Measurements from ENCODE around the gene DEDD.

Gene DEDD

DNA sequence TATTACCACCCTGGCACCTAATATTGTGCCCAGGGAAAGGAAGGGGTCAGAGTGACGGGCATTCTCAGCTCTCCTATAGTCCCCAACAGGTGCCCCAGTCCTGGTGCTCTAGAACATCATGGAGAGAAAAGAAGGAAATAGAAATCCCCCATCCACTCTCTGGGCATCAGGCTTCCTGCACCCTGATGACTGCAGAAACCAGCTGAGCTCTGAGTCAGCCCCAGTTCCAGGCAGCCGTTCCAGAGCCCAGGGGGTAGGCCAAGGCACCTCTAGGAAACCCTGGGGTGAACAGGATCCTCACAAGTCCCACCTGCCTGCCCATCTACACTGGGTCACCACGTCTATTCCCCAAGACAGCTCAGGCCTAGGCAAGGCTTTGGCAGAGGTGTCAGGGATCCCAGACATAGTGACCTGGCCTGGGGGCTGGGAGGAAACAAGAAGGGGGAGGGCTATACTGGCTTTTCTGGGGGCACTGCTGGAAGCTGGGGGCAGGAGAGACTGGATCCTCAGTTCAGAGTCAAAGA lies 43.8 kb downstream of the DEDD start:
- Histone ChIP-seq H3K4me1 (ENCODE audit: control insufficient read depth in 2 of 2, insufficient read depth in 2 of 2, low read length in 2 of 2) (peaks cover 11 to 41% of the 10 kb centered on the region in 2 donors), H3K4me3 (ENCODE audit: low read length in 2 of 2) (peak overlapping the region; percentile 54 to 57), H3K9me3 (ENCODE audit: control insufficient read depth in 2 of 2, low read length in 2 of 2) (no peaks in the 10 kb centered on the region), H3K9ac (ENCODE audit: low read depth in 1 of 2, low read length in 2 of 2) (peak overlapping the region; percentile 61 to 65), H3K27me3 (ENCODE audit: control insufficient read depth in 2 of 2, insufficient read depth in 2 of 2, low read length in 2 of 2) (no peaks in the 10 kb centered on the region), H3K27ac (ENCODE audit: low read depth in 2 of 2, low read length in 2 of 2) (peak overlapping the region in 1 of 2 donors; percentile 38), H3K36me3 (ENCODE audit: control insufficient read depth in 2 of 2, insufficient read depth in 2 of 2, low read length in 2 of 2) (no peaks in the 10 kb centered on the region)

DNA sequence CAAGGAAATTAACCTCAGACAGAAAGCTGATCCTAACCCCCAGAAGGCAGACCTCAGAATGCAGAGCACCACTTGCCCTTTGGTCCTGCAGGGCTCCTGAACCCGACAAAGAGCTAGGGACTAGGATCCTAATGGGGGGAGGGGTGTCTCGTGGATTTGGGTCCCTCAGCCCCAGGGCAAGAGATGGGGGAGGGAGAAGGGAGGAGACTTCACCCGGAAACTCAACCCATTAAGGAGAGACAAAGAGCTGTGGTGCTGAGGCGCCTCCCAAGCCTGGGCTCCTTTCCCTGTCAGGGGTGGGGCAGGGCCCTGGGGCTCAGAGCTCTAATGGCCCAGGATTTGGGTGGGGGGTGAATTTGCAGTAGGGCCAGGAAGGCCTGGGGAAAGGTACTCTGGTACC lies 46.0 kb downstream of the DEDD start:
- Histone ChIP-seq H3K36me3 (ENCODE audit: control insufficient read depth in 2 of 2, insufficient read depth in 2 of 2, low read length in 2 of 2) (no peaks in the 10 kb centered on the region), H3K4me3 (ENCODE audit: low read length in 2 of 2) (no peak overlapping the region), H3K9me3 (ENCODE audit: control insufficient read depth in 2 of 2, low read length in 2 of 2) (no peaks in the 10 kb centered on the region), H3K27me3 (ENCODE audit: control insufficient read depth in 2 of 2, insufficient read depth in 2 of 2, low read length in 2 of 2) (no peaks in the 10 kb centered on the region), H3K9ac (ENCODE audit: low read depth in 1 of 2, low read length in 2 of 2) (peak overlapping the region in 1 of 2 donors; percentile 22), H3K4me1 (ENCODE audit: control insufficient read depth in 2 of 2, insufficient read depth in 2 of 2, low read length in 2 of 2) (peaks cover 12 to 53% of the 10 kb centered on the region in 2 donors), H3K27ac (ENCODE audit: low read depth in 2 of 2, low read length in 2 of 2) (peak overlapping the region; percentile 38 to 53)

DNA sequence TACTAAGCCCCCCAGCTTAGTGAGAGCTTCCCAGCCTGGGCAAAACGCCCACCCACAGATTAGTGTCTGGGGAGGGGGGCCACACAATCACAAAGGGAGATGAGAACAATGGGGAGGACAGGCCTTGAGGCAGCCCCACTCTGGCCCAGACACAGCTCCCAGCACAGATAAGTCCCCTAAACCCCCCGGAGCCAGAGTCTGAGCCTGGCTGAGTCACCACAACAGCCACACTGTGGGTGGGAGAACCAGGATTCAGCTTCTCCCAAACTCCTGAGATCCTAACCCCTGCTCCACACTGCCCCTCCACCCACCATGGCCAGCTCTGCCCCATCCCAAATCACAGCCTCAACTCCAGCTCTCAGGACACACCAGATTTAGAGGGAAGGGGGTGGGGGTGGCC lies 47.3 kb downstream of the DEDD start:
- Histone ChIP-seq H3K27ac (ENCODE audit: low read depth in 2 of 2, low read length in 2 of 2) (no peak overlapping the region), H3K9me3 (ENCODE audit: control insufficient read depth in 2 of 2, low read length in 2 of 2) (no peaks in the 10 kb centered on the region), H3K4me1 (ENCODE audit: control insufficient read depth in 2 of 2, insufficient read depth in 2 of 2, low read length in 2 of 2) (peaks cover 12 to 55% of the 10 kb centered on the region in 2 donors), H3K27me3 (ENCODE audit: control insufficient read depth in 2 of 2, insufficient read depth in 2 of 2, low read length in 2 of 2) (no peaks in the 10 kb centered on the region), H3K4me3 (ENCODE audit: low read length in 2 of 2) (no peak overlapping the region), H3K36me3 (ENCODE audit: control insufficient read depth in 2 of 2, insufficient read depth in 2 of 2, low read length in 2 of 2) (no peaks in the 10 kb centered on the region), H3K9ac (ENCODE audit: low read depth in 1 of 2, low read length in 2 of 2) (no peak overlapping the region)

DNA sequence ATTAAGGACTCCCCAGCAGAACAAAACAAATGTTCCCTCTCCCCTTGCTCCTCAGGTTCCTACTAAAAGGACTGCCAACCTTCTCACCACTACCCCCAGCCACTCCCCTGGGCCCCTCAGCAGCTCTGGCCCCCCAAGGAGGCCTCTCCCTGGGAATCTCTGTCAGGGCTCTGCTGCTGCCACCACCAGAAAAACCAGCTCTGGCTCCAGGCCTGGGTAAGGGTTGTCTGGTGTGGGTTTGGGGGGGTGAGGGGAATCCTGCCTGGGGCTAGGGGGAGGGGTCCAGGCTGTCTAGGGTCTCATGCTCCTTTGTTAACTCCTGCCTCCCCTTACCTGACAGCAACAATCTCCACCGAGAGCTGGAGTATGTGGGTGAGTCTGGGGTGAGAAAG lies 47.9 kb downstream of the DEDD start:
- Histone ChIP-seq H3K9ac (ENCODE audit: low read depth in 1 of 2, low read length in 2 of 2) (peak overlapping the region in 1 of 2 donors; percentile 38), H3K27me3 (ENCODE audit: control insufficient read depth in 2 of 2, insufficient read depth in 2 of 2, low read length in 2 of 2) (no peaks in the 10 kb centered on the region), H3K4me3 (ENCODE audit: low read length in 2 of 2) (no peak overlapping the region), H3K4me1 (ENCODE audit: control insufficient read depth in 2 of 2, insufficient read depth in 2 of 2, low read length in 2 of 2) (peaks cover 12 to 54% of the 10 kb centered on the region in 2 donors), H3K36me3 (ENCODE audit: control insufficient read depth in 2 of 2, insufficient read depth in 2 of 2, low read length in 2 of 2) (no peaks in the 10 kb centered on the region), H3K27ac (ENCODE audit: low read depth in 2 of 2, low read length in 2 of 2) (peak overlapping the region; percentile 11 to 18), H3K9me3 (ENCODE audit: control insufficient read depth in 2 of 2, low read length in 2 of 2) (no peaks in the 10 kb centered on the region)

DNA sequence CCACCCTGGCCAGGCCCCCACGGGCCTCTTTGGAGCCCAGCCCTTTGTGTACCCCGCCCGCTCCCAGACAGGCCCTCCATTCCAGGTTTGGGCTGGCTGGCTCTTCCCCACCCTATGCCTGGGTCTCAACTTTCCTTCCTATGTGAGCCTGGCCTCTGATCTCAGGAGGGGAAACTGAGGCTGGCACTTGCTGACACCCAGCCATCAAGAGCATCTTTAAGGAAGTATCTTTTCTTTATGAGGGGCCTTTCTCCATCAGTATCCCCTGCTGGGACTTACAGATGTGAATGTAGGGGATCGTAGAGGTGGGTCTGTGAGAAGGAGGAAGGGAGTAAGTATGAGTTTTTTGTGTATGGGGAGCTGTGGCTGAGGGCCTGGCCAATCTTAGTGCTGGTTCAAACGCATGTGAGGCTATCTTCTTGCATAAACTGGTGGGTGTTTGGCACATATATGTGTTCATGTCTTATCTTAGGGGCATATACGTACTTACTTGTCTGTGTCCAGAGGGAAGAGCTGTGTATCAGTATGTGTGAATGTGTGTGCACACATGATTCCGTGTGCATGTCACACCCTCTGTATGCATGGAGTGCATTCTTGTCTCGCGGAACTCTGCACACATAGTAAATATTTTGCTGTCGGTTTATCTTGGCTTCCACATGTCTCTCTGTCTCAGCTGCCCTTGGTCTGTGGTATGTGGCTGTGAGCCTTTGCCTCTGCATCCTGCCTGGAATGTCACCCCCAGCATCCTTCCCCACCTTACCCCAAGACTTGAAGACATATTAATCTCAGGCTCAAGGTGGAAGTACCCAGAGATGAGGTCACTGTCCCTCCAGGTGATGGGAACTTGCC lies 48.5 kb downstream of the DEDD start:
- peak overlapping the region in 1 of 2 donors; percentile 38 for H3K9ac ChIP-seq (ENCODE audit: low read depth in 1 of 2, low read length in 2 of 2)
- no peak overlapping the region for H3K4me3 ChIP-seq (ENCODE audit: low read length in 2 of 2)
- peaks cover 12 to 50% of the 10 kb centered on the region in 2 donors for H3K4me1 ChIP-seq (ENCODE audit: control insufficient read depth in 2 of 2, insufficient read depth in 2 of 2, low read length in 2 of 2)
- no peaks in the 10 kb centered on the region for H3K27me3 ChIP-seq (ENCODE audit: control insufficient read depth in 2 of 2, insufficient read depth in 2 of 2, low read length in 2 of 2)
- H3K36me3 ChIP-seq (ENCODE audit: control insufficient read depth in 2 of 2, insufficient read depth in 2 of 2, low read length in 2 of 2) = no peaks in the 10 kb centered on the region
- no peaks in the 10 kb centered on the region for H3K9me3 ChIP-seq (ENCODE audit: control insufficient read depth in 2 of 2, low read length in 2 of 2)
- peak overlapping the region; percentile 65 to 80 for H3K27ac ChIP-seq (ENCODE audit: low read depth in 2 of 2, low read length in 2 of 2)

DNA sequence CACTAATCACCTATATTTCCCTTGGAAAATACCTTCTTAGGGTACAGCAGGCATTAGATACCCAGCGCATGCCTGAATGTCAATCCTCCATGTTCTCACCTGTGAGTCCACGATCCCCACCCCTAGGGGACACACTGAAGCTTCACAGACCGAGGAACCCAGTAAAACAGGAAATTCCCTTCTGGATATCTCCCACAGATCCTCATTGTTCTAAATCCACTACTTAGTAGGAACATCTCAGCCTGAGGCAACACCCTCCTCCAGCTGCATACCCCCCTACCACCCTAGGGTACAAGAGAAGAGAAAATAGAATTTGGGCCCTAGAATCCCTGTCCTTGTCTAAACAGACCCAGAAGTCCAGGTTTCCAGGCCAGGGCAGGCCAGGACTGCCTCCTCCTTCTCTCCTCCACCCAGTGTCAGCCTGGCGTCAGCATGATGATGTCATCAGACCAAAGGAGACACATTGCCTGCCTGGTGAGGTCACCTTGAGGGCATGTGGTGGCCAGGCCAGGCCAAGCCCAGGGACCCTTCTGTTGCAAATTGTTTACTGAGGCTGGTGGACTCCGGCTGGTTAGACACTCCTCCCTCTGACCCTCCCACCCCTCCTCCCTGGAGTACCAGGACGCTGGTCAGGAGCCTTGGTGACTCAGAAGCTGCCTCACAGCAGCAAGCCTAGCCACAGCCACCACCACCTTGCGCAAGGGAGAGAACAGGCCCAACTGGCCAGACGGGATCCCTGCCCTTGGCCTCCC lies 49.3 kb downstream of the DEDD start:
- Histone ChIP-seq H3K27me3 (ENCODE audit: control insufficient read depth in 2 of 2, insufficient read depth in 2 of 2, low read length in 2 of 2) (no peaks in the 10 kb centered on the region), H3K27ac (ENCODE audit: low read depth in 2 of 2, low read length in 2 of 2) (peak overlapping the region; percentile 65 to 80), H3K4me1 (ENCODE audit: control insufficient read depth in 2 of 2, insufficient read depth in 2 of 2, low read length in 2 of 2) (peaks cover 12 to 43% of the 10 kb centered on the region in 2 donors), H3K9ac (ENCODE audit: low read depth in 1 of 2, low read length in 2 of 2) (peak overlapping the region; percentile 14 to 38), H3K36me3 (ENCODE audit: control insufficient read depth in 2 of 2, insufficient read depth in 2 of 2, low read length in 2 of 2) (no peaks in the 10 kb centered on the region), H3K4me3 (ENCODE audit: low read length in 2 of 2) (no peak overlapping the region), H3K9me3 (ENCODE audit: control insufficient read depth in 2 of 2, low read length in 2 of 2) (no peaks in the 10 kb centered on the region)

DNA sequence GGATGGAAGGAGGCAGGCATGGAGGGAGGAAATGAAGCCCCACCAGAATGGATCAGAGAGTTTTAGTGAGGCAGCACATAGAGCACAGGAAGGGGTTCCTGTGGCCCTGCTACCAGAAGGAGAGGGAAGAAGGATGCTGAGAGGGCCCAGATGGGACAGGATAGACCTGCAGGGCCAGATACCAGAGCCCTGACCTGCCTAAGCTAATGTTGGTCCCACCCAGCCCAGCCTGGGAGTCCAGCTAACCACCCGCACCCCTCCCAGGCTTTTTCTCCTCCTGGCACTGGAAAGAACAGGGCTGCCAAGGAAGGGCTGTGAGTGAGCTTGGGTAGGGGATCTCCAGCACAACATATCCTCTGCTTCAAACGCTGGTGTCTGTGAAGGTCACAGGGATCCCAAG lies 50.0 kb downstream of the DEDD start:
- no peaks in the 10 kb centered on the region for H3K27me3 ChIP-seq (ENCODE audit: control insufficient read depth in 2 of 2, insufficient read depth in 2 of 2, low read length in 2 of 2)
- H3K27ac ChIP-seq (ENCODE audit: low read depth in 2 of 2, low read length in 2 of 2) = peak overlapping the region in 1 of 2 donors; percentile 80
- H3K4me1 ChIP-seq (ENCODE audit: control insufficient read depth in 2 of 2, insufficient read depth in 2 of 2, low read length in 2 of 2) = peaks cover 12 to 41% of the 10 kb centered on the region in 2 donors
- no peak overlapping the region for H3K4me3 ChIP-seq (ENCODE audit: low read length in 2 of 2)
- H3K9ac ChIP-seq (ENCODE audit: low read depth in 1 of 2, low read length in 2 of 2) = no peak overlapping the region
- no peaks in the 10 kb centered on the region for H3K36me3 ChIP-seq (ENCODE audit: control insufficient read depth in 2 of 2, insufficient read depth in 2 of 2, low read length in 2 of 2)
- no peaks in the 10 kb centered on the region for H3K9me3 ChIP-seq (ENCODE audit: control insufficient read depth in 2 of 2, low read length in 2 of 2)

DNA sequence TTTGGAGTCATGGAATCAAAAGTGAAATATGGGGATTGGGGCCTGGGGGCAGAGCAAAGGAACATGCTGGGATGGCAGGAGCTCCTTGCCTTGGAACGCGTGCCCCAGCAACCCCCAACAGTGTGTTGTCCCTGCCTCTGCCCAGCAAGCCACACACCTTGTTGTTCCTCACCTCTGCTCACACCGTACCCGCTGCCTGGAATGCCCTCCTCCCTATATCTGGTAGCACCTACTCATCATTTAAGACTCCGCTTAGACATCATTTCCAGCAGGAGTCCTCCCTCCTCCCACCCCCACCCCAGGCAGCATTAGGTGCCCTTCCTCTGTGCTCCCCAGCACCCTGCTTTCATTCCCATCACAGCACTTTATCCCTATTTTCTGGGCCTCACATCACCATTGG lies 50.9 kb downstream of the DEDD start:
- no peak overlapping the region for H3K27ac ChIP-seq (ENCODE audit: low read depth in 2 of 2, low read length in 2 of 2)
- H3K36me3 ChIP-seq (ENCODE audit: control insufficient read depth in 2 of 2, insufficient read depth in 2 of 2, low read length in 2 of 2) = no peaks in the 10 kb centered on the region
- no peak overlapping the region for H3K4me3 ChIP-seq (ENCODE audit: low read length in 2 of 2)
- peaks cover 10 to 32% of the 10 kb centered on the region in 2 donors for H3K4me1 ChIP-seq (ENCODE audit: control insufficient read depth in 2 of 2, insufficient read depth in 2 of 2, low read length in 2 of 2)
- no peaks in the 10 kb centered on the region for H3K27me3 ChIP-seq (ENCODE audit: control insufficient read depth in 2 of 2, insufficient read depth in 2 of 2, low read length in 2 of 2)
- no peaks in the 10 kb centered on the region for H3K9me3 ChIP-seq (ENCODE audit: control insufficient read depth in 2 of 2, low read length in 2 of 2)
- H3K9ac ChIP-seq (ENCODE audit: low read depth in 1 of 2, low read length in 2 of 2) = no peak overlapping the region

DNA sequence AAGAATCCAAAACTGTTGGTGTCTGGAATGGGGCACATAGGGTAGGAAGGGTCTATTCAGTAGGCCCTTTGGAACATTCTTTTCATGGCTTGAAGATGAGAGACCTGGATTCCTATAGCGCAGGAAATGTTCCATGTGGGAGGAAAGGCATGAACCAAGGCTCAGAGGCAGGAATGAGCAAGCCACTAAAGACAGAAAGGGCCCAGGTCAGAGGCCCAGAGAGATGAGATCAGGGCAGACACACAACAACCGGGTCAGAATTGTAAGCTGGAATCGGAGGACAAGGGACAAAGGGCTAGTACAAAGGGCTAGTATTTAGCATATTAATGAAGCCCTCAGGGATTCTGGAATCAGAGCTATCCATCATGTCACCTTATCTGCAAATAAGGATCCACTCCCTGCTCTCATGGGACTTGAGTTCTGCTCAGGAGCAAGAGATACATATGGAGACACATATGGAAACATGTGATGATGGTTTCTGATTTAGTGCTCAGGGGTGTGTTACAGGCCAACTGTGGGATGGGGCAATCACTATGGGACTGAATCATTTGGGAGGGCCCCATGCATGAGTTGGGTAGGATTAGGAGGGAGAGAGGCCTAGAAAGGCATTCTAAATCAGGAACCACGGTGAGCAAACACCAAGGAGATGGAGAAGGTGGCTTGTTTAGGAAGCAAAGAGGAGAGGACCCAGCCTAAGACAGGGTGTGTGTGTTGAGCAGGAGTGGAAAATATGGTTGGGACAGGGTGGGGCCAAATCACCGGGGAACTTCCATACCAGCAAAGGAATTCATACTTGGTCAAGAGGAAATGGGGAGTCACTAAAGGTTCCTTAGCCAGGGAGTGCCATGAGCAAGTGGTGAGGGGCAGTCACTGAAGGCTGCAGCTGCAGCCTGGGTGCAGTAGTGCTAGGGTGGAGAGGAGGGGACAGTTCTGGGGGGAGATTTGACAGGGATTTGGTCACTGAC lies 51.7 kb downstream of the DEDD start:
- Histone ChIP-seq H3K9me3 (ENCODE audit: control insufficient read depth in 2 of 2, low read length in 2 of 2) (no peaks in the 10 kb centered on the region), H3K36me3 (ENCODE audit: control insufficient read depth in 2 of 2, insufficient read depth in 2 of 2, low read length in 2 of 2) (no peaks in the 10 kb centered on the region), H3K9ac (ENCODE audit: low read depth in 1 of 2, low read length in 2 of 2) (no peak overlapping the region), H3K4me3 (ENCODE audit: low read length in 2 of 2) (no peak overlapping the region), H3K27ac (ENCODE audit: low read depth in 2 of 2, low read length in 2 of 2) (no peak overlapping the region), H3K27me3 (ENCODE audit: control insufficient read depth in 2 of 2, insufficient read depth in 2 of 2, low read length in 2 of 2) (no peaks in the 10 kb centered on the region), H3K4me1 (ENCODE audit: control insufficient read depth in 2 of 2, insufficient read depth in 2 of 2, low read length in 2 of 2) (peaks cover 5 to 24% of the 10 kb centered on the region in 2 donors)

Measured in mucosa of rectum (tissue), 2 donors.